H1 (cell line): ENCODE results near the gene ASTN2. TPM values are rescaled to one million over a fixed set of nuclear protein-coding genes. Genes with fewer than 3 reads are reported as not detected.

Source experiments
- CTCF ChIA-PET: fragments of 300-600 bp; sonication (Branson Sonifier 250); formaldehyde crosslinking; loops from one replicate; lab custom pipeline; 2021; ENCODE audit not compliant: partially characterized antibody; lab: Charles Lee
- POLR2A ChIA-PET: fragments of 300-600 bp; sonication (Branson Sonifier 250); formaldehyde crosslinking; loops from one replicate; lab custom pipeline; 2021; ENCODE audit warnings: inconsistent platforms; ENCODE audit not compliant: partially characterized antibody; lab: Charles Lee
- DNase-seq, 2 experiments: peaks; one replicate each; pipeline versions ENCODE4 v3.0.0 to v3.0.0-alpha.2; 2010 to 2022; ENCODE audit warnings: low spot score in 2 of 2, low read depth in 1 of 2, mixed read lengths in 1 of 2
- FAIRE-seq: peaks from 2 replicates; lab custom pipeline; 2011; peaks lifted over from hg19 to GRCh38; lab: Jason Lieb, UNC
- H2AFZ ChIP-seq: 2 replicates; pipeline ENCODE4 v1.8.1; 2012; ENCODE audit warnings: low read length, inconsistent platforms
- H2AK5ac ChIP-seq: 2 replicates; pipeline ENCODE4 v1.6.1; 2013; ENCODE audit warnings: low read depth, low read length
- H2BK120ac ChIP-seq: replicated peaks from 2 replicates; pipeline ENCODE3; 2013; ENCODE audit warnings: low read depth, low read length, inconsistent platforms
- H2BK12ac ChIP-seq: 2 replicates; pipeline ENCODE4 v1.6.1; 2013; ENCODE audit warnings: low read depth, low read length
- H2BK15ac ChIP-seq: 2 replicates; pipeline ENCODE4 v1.6.1; 2013; ENCODE audit warnings: low read length
- H2BK20ac ChIP-seq: 2 replicates; pipeline ENCODE4 v1.6.1; 2013; ENCODE audit warnings: low read length
- H2BK5ac ChIP-seq: 2 replicates; pipeline ENCODE4 v1.6.1; 2013; ENCODE audit warnings: low read depth, low read length
- H3K14ac ChIP-seq: 2 replicates; pipeline ENCODE4 v1.6.1; 2013; ENCODE audit warnings: inconsistent platforms; ENCODE audit not compliant: insufficient read length
- H3K18ac ChIP-seq: 2 replicates; pipeline ENCODE4 v1.6.1; 2013; ENCODE audit warnings: low read length; ENCODE audit errors: extremely low read depth
- H3K23ac ChIP-seq: 2 replicates; pipeline ENCODE4 v1.6.1; 2013; ENCODE audit warnings: inconsistent platforms; ENCODE audit not compliant: insufficient read length
- H3K23me2 ChIP-seq: 2 replicates; pipeline ENCODE4 v1.6.1; 2013; ENCODE audit warnings: low read depth, low read length
- H3K27ac ChIP-seq: 2 replicates; pipeline ENCODE4 v1.6.1; 2011; ENCODE audit warnings: low read depth, low read length, inconsistent platforms
- H3K27me3 ChIP-seq, 4 experiments: replicated peaks in 1 of 4; 1 replicate in 1 of 4; 2 replicates in 3 of 4; pipeline versions ENCODE4 v1.6.1 to v1.8.1; 2011 to 2013; ENCODE audit warnings: low read length in 3 of 4, mild to moderate bottlenecking in 3 of 4, inconsistent platforms in 2 of 4, mixed read lengths in 2 of 4, moderate library complexity in 1 of 4; ENCODE audit not compliant: control insufficient read depth in 3 of 4, insufficient read depth in 3 of 4; ENCODE audit errors: extremely low read depth in 1 of 4
- H3K36me3 ChIP-seq, 4 experiments: 2 replicates each; pipeline versions ENCODE4 v1.6.1 to v1.8.1; 2011 to 2013; ENCODE audit warnings: mild to moderate bottlenecking in 4 of 4, low read length in 3 of 4, moderate library complexity in 2 of 4, control low read depth in 1 of 4, inconsistent platforms in 1 of 4; ENCODE audit not compliant: insufficient read depth in 4 of 4, control insufficient read depth in 2 of 4
- H3K4ac ChIP-seq: replicated peaks from 2 replicates; pipeline ENCODE3; 2013; ENCODE audit warnings: low read length, low read depth, mixed read lengths, inconsistent platforms; ENCODE audit not compliant: insufficient read length
- H3K4me1 ChIP-seq, 4 experiments: replicated peaks in 1 of 4; 1 replicate in 1 of 4; 2 replicates in 3 of 4; pipeline versions ENCODE4 v1.6.1 to v1.8.1; 2011 to 2013; ENCODE audit warnings: low read length in 3 of 4, inconsistent platforms in 2 of 4, mixed read lengths in 1 of 4; ENCODE audit not compliant: insufficient read depth in 4 of 4, control insufficient read depth in 3 of 4
- H3K4me2 ChIP-seq, 2 experiments: 2 replicates each; pipeline versions ENCODE4 v1.6.1 to v1.8.1; 2011 to 2013; ENCODE audit warnings: low read depth in 2 of 2, low read length in 2 of 2, control low read depth in 1 of 2, inconsistent platforms in 1 of 2, mild to moderate bottlenecking in 1 of 2; ENCODE audit not compliant: insufficient read depth in 1 of 2
- H3K4me3 ChIP-seq, 4 experiments: fragments of 200-600, 300-600 bp in 1 of 4; sonication (generic), shearing (Covaris generic), sonication (Bioruptor Twin) in 1 of 4; 2 replicates each; pipeline versions ENCODE4 v1.5.1 to v1.8.1; 2011 to 2016; ENCODE audit warnings: low read length in 4 of 4, low read depth in 3 of 4, control low read depth in 2 of 4, inconsistent platforms in 2 of 4, mild to moderate bottlenecking in 2 of 4, mixed read lengths in 1 of 4, moderate library complexity in 1 of 4; ENCODE audit not compliant: insufficient read depth in 2 of 4; ENCODE audit errors: extremely low read depth in 1 of 4
- H3K56ac ChIP-seq: replicated peaks from 2 replicates; pipeline ENCODE3; 2013; ENCODE audit warnings: low read depth, mild to moderate bottlenecking, mixed read lengths, low read length, inconsistent platforms; ENCODE audit not compliant: insufficient read length
- H3K79me1 ChIP-seq: 2 replicates; pipeline ENCODE4 v1.6.1; 2013; ENCODE audit warnings: low read depth, low read length, control low read depth
- H3K79me2 ChIP-seq, 2 experiments: 2 replicates each; pipeline versions ENCODE4 v1.6.1 to v1.8.1; 2012 to 2013; ENCODE audit warnings: low read length in 2 of 2, mild to moderate bottlenecking in 2 of 2, inconsistent platforms in 1 of 2; ENCODE audit not compliant: insufficient read depth in 2 of 2, control insufficient read depth in 1 of 2
- H3K9ac ChIP-seq, 4 experiments: replicated peaks in 1 of 4; 1 replicate in 1 of 4; 2 replicates in 3 of 4; pipeline versions ENCODE4 v1.6.1 to v1.8.1; 2011 to 2013; ENCODE audit warnings: low read depth in 3 of 4, low read length in 3 of 4, control low read depth in 2 of 4, mild to moderate bottlenecking in 2 of 4, moderate library complexity in 2 of 4, inconsistent platforms in 1 of 4; ENCODE audit errors: extremely low read depth in 1 of 4
- H3K9me3 ChIP-seq, 2 experiments: 2 replicates each; pipeline versions ENCODE4 v1.6.1 to v1.8.1; 2012 to 2013; ENCODE audit warnings: mild to moderate bottlenecking in 2 of 2, moderate library complexity in 2 of 2, control low read depth in 1 of 2, inconsistent platforms in 1 of 2, low read depth in 1 of 2, low read length in 1 of 2, mixed read lengths in 1 of 2; ENCODE audit not compliant: insufficient read depth in 2 of 2
- H4K20me1 ChIP-seq, 2 experiments: replicated peaks in 1 of 2; 2 replicates each; pipeline versions ENCODE3 to v1.8.1; 2011 to 2013; ENCODE audit warnings: inconsistent platforms in 2 of 2, low read length in 2 of 2, mild to moderate bottlenecking in 1 of 2; ENCODE audit not compliant: insufficient read depth in 2 of 2, control insufficient read depth in 1 of 2
- H4K5ac ChIP-seq: 2 replicates; pipeline ENCODE4 v1.6.1; 2013; ENCODE audit warnings: low read length, low read depth, mixed read lengths, inconsistent platforms; ENCODE audit not compliant: insufficient read length
- H4K8ac ChIP-seq: 2 replicates; pipeline ENCODE4 v1.8.0; 2013; ENCODE audit warnings: mild to moderate bottlenecking, moderate library complexity, low read length, inconsistent platforms; ENCODE audit not compliant: insufficient read depth; ENCODE audit errors: extremely low read depth
- H4K91ac ChIP-seq: replicated peaks from 2 replicates; pipeline ENCODE3; 2013; ENCODE audit warnings: low read length, mixed read lengths, inconsistent platforms; ENCODE audit not compliant: insufficient read length
- ATF2 ChIP-seq: IDR thresholded peaks from 2 replicates; pipeline ENCODE4 v1.6.1; 2012; ENCODE audit warnings: low read length, inconsistent platforms
- BACH1 ChIP-seq: IDR thresholded peaks from 2 replicates; pipeline ENCODE4 v1.6.1; 2012; ENCODE audit warnings: low read length, improper control_type of control experiment
- BRCA1 ChIP-seq: IDR thresholded peaks from 2 replicates; pipeline ENCODE4 v1.6.1; 2012; ENCODE audit warnings: low read depth, low read length, improper control_type of control experiment
- CBX5 ChIP-seq: fragments of 300-800, 300-1000 bp; sonication (generic); IDR thresholded peaks from 2 replicates; pipeline ENCODE4 v1.7.1; 2016; ENCODE audit warnings: antibody characterized with exemption, low read length, low read depth
- CBX8 ChIP-seq: fragments of 300-800, 300-1000 bp; sonication (generic); IDR thresholded peaks from 2 replicates; pipeline ENCODE4 v1.7.1; 2016; ENCODE audit warnings: low read depth, low read length, borderline replicate concordance
- EP300 ChIP-seq, 2 experiments: IDR thresholded peaks; 1 replicate in 1 of 2; 2 replicates in 1 of 2; pipeline ENCODE4 v1.6.1; 2011 to 2012; ENCODE audit warnings: low read depth in 2 of 2, low read length in 2 of 2, mild to moderate bottlenecking in 2 of 2, borderline replicate concordance in 1 of 2, inconsistent platforms in 1 of 2, moderate library complexity in 1 of 2
- HDAC2 ChIP-seq, 2 experiments: fragments of 300-600 bp in 1 of 2; sonication (generic) in 1 of 2; IDR thresholded peaks; 2 replicates each; pipeline ENCODE4 v1.6.1; 2011 to 2012; ENCODE audit warnings: low read depth in 2 of 2, low read length in 2 of 2, mild to moderate bottlenecking in 2 of 2, moderate library complexity in 2 of 2, borderline replicate concordance in 1 of 2, inconsistent platforms in 1 of 2
- JUND ChIP-seq: IDR thresholded peaks from 2 replicates; pipeline ENCODE4 v1.6.1; 2011; ENCODE audit warnings: mild to moderate bottlenecking, improper control_type of control experiment, low read length
- RAD21 ChIP-seq, 2 experiments: IDR thresholded peaks in 1 of 2; conservative IDR thresholded peaks in 1 of 2; 2 replicates each; pipeline ENCODE4 v1.6.1; 2011; ENCODE audit warnings: low read depth in 2 of 2, low read length in 2 of 2, improper control_type of control experiment in 1 of 2, inconsistent platforms in 1 of 2, mild to moderate bottlenecking in 1 of 2, moderate library complexity in 1 of 2
- WGBS, 2 experiments: shearing (Covaris generic) in 1 of 2; methylation state at CpG; one replicate each; pipeline versions ENCODE4 v1.1.6 to v1.1.7; 2013 to 2015; ENCODE audit warnings: low lambda C conversion rate in 2 of 2, mixed read lengths in 2 of 2, inconsistent platforms in 1 of 2, low coverage in 1 of 2, missing lambda C conversion rate in 1 of 2; ENCODE audit not compliant: insufficient replicate concordance in 2 of 2, insufficient coverage in 1 of 2, insufficient read length in 1 of 2; ENCODE audit errors: extremely low coverage in 1 of 2, missing lambda C conversion rate in 1 of 2; 5-methylcytosine and 5-hydroxymethylcytosine counted together
- polyA plus RNA-seq, 7 experiments: library from polyadenylated mRNA; depleted of rRNA in 3 of 7; stranded (reverse) in 5 of 7; unstranded in 2 of 7; fragments of >200 nt in 5 of 7; fragments of 200-250 nt in 2 of 7; gene quantifications; 1 replicate in 5 of 7; 2 replicates in 1 of 7; 4 replicates in 1 of 7; pipeline versions ENCODE4 v1.2.1 to v1.2.3, GENCODE V29; 2011 to 2013; ENCODE audit warnings: missing spikeins in 2 of 7, mixed read lengths in 2 of 7
- total RNA-seq: library from RNA; stranded (reverse); fragmentation: NEBNext Ultra II Directional; extraction: Animal tissue kit (Norgen Biotek cat#: 25700); gene quantifications from 2 replicates; pipeline ENCODE4 v1.2.1, GENCODE V29; 2021

ASTN2 gene
- total and polyA plus RNA-seq, 2 of the 8 experiments (the other 6 are each of a cell fraction or from before 2014, with no cell fraction given): 8.2 to 13.7 TPM

- no peak for DNase-seq
- POLR2A ChIA-PET: interaction anchor here (0.6 kb wide), 1 partner anchor 149 kb away, joined by 3 read pairs; no protein-coding TSS in a partner anchor
These were observed 1020.8 kb downstream of the ASTN2 start for GRCh38 chr9:116394070-116394469.

More at GRCh38 chr9:116394070-116394469, 1020.8 kb downstream of the ASTN2 start:
- Histone ChIP-seq H2BK120ac (no peak overlapping the region), H3K56ac (no peak overlapping the region), H2AK5ac (no peak overlapping the region), H2BK12ac (no peak overlapping the region), H4K5ac (no peak overlapping the region), H3K9me3 (no peaks in the 10 kb centered on the region), H3K36me3 (no peaks in the 10 kb centered on the region), H3K4me2 (no peak overlapping the region), H3K23me2 (no peaks in the 10 kb centered on the region; the same call in 1 of the 2 replicates), H2BK5ac (no peak overlapping the region; the same call in 1 of the 2 replicates), H3K14ac (no peak overlapping the region), H3K27ac (no peak overlapping the region), H2BK20ac (no peak overlapping the region), H3K4me3 (no peak overlapping the region), H3K4ac (no peak overlapping the region), H3K9ac (no peak overlapping the region), H3K27me3 (no peaks in the 10 kb centered on the region), H4K20me1 (no peaks in the 10 kb centered on the region), H2BK15ac (no peak overlapping the region), H4K8ac (no peak overlapping the region), H3K23ac (no peak overlapping the region), H3K18ac (no peak overlapping the region), H3K79me1 (no peaks in the 10 kb centered on the region), H3K79me2 (no peaks in the 10 kb centered on the region), H3K4me1 (no peaks in the 10 kb centered on the region; a peak in 1 of 7 replicates), H4K91ac (no peak overlapping the region), H2AFZ (no peak overlapping the region)
- TF ChIP-seq CBX5 (no peak), HDAC2 (IDR thresholded peaks at IDR 0.05; ENCODE audit: borderline replicate concordance in 1 of 2, low read depth in 2 of 2, low read length in 2 of 2) (no peak), BRCA1 (no peak), CBX8 (no peak), EP300 (IDR thresholded peaks at IDR 0.05; ENCODE audit: borderline replicate concordance in 1 of 2, low read depth in 2 of 2, low read length in 2 of 2) (no peak), BACH1 (no peak), ATF2 (no peak), JUND (no peak), RAD21 (IDR thresholded peaks at IDR 0.05 in 1 of 2, conservative IDR thresholded peaks at IDR 0.05 in 1 of 2; ENCODE audit: low read depth in 2 of 2, low read length in 2 of 2) (no peak)
- 95% methylated on average over 6 of the region's 6 CpGs; no CpG with 5 or more reads in 1 of the 2 experiments for WGBS, 2 experiments
- CTCF ChIA-PET: interaction anchor here (1.2 to 2.6 kb wide), 2 partner anchors 83 to 100 kb away, joined by 3 to 10 read pairs; no protein-coding TSS in a partner anchor
- FAIRE-seq: no peak
